ENCODE measurements around the gene ARHGEF25. TPM values are rescaled to one million over a fixed set of nuclear protein-coding genes. Genes with fewer than 3 reads are reported as not detected.
"Not testable (repeated sequence)": the region's sequence is repeated elsewhere in the genome, so short reads cannot be mapped to it uniquely, and the experiment has no call there.

Gene ARHGEF25
- total and polyA plus RNA-seq, 12 donors = 5.0 to 49.2 (median 9.0) TPM

DNA sequence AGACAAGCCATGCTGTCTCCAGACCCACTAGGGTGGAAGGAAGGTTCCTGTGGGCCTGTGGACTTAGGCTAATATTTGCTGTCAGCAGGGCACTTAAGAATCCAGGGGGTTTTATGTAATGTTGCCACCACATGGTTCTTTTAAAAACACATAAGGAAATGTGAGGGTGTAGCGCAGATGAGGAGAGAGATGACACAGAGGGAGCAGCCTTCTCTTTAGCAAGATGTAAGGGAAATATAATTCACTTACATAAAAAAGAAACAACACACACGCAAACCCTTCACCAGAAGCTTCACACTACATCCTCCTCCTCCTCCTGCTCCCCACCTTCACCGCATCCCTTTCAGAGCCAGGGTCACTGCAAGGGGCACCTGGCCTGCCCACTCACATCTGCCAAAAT is 25.1 kb upstream of the ARHGEF25 start:
- ATAC-seq (no peak), DNase-seq (no peak)
- H3K36me3 ChIP-seq = no peaks in the 10 kb centered on the region
- WGBS, 2 donors = 92 to 94% methylated on average over 3 of the region's 3 CpGs
- H3K27me3 ChIP-seq = peaks cover 0 to 29% (median 10%) of the 10 kb centered on the region in 7 donors
- H3K27ac ChIP-seq = no peak overlapping the region
- H3K9me3 ChIP-seq = no peaks in the 10 kb centered on the region
- intact Hi-C loops (cut with DNase I) = no loop called here
- H3K4me3 ChIP-seq = no peak overlapping the region
- peaks cover 0 to 8% (median 7%) of the 10 kb centered on the region in 9 donors for H3K4me1 ChIP-seq
- TF ChIP-seq, protein P1, sequence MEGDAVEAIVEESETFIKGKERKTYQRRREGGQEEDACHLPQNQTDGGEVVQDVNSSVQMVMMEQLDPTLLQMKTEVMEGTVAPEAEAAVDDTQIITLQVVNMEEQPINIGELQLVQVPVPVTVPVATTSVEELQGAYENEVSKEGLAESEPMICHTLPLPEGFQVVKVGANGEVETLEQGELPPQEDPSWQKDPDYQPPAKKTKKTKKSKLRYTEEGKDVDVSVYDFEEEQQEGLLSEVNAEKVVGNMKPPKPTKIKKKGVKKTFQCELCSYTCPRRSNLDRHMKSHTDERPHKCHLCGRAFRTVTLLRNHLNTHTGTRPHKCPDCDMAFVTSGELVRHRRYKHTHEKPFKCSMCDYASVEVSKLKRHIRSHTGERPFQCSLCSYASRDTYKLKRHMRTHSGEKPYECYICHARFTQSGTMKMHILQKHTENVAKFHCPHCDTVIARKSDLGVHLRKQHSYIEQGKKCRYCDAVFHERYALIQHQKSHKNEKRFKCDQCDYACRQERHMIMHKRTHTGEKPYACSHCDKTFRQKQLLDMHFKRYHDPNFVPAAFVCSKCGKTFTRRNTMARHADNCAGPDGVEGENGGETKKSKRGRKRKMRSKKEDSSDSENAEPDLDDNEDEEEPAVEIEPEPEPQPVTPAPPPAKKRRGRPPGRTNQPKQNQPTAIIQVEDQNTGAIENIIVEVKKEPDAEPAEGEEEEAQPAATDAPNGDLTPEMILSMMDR (IDR thresholded peaks at IDR 0.05) = no peak

GRCh38 chr12:57586832-57587429 is 24.3 kb upstream of the ARHGEF25 start:
- WGBS, 2 donors = 80 to 90% methylated on average over 3 of the region's 3 CpGs
- Histone ChIP-seq H3K36me3 (no peaks in the 10 kb centered on the region), H3K27ac (no peak overlapping the region), H3K27me3 (peaks cover 0 to 29% (median 8%) of the 10 kb centered on the region in 7 donors), H3K4me3 (no peak overlapping the region), H3K9me3 (no peaks in the 10 kb centered on the region), H3K4me1 (peaks cover 0 to 13% (median 10%) of the 10 kb centered on the region in 9 donors)
- intact Hi-C loops (cut with DNase I) = no loop called here
- ATAC-seq = no peak
- no peak for DNase-seq
- TF ChIP-seq, protein P1 (IDR thresholded peaks at IDR 0.05) = no peak

GRCh38 chr12:57588951-57589610 is 22.2 kb upstream of the ARHGEF25 start:
- Histone ChIP-seq H3K27me3 (peaks cover 0 to 25% (median 7%) of the 10 kb centered on the region in 7 donors), H3K4me1 (peaks cover 0 to 21% (median 14%) of the 10 kb centered on the region in 9 donors)
- intact Hi-C loops (cut with DNase I); H3K27ac ChIP-seq; ATAC-seq; H3K9me3 ChIP-seq; H3K36me3 ChIP-seq; DNase-seq; H3K4me3 ChIP-seq: not testable (repeated sequence)
- WGBS, 2 donors = 92 to 94% methylated on average over 15 of the region's 15 CpGs

GRCh38 chr12:57590479-57590863 is 20.8 kb upstream of the ARHGEF25 start:
- TF ChIP-seq, protein P1 (IDR thresholded peaks at IDR 0.05) = no peak
- ATAC-seq = no peak
- intact Hi-C loops (cut with DNase I) = loop anchor here in 1 of 10 donors (2.0 kb wide), 1 partner anchor 14 kb away; the partner anchor contains the start of gene DTX3
- H3K27me3 ChIP-seq = peaks cover 0 to 25% (median 7%) of the 10 kb centered on the region in 7 donors
- no peak for DNase-seq
- peak overlapping the region; percentile 59 to 95 (median 82) for H3K4me3 ChIP-seq
- peak overlapping the region in 9 of 10 donors; percentile 65 to 87 (median 77) for H3K27ac ChIP-seq
- peaks cover 0 to 18% (median 6%) of the 10 kb centered on the region in 9 donors for H3K36me3 ChIP-seq
- no peaks in the 10 kb centered on the region for H3K9me3 ChIP-seq
- H3K4me1 ChIP-seq = peaks cover 0 to 21% (median 14%) of the 10 kb centered on the region in 9 donors
- 21% methylated on average over 2 of the region's 2 CpGs for WGBS, 2 donors

Measured in heart right ventricle (tissue), 16 donors.